K562 (cell line): ENCODE measurements around the gene CFAP20. TPM values are rescaled to one million over a fixed set of nuclear protein-coding genes. Genes with fewer than 3 reads are reported as not detected.

Source experiments
- ATAC-seq: fragments of 200-7000 bp; cut with Tn5 transposase; 3 replicates; pipeline ENCODE4 v1.9.1; 2020; ENCODE audit warnings: moderate library complexity
- BruUV-seq: library from RNA; stranded (reverse); fragments of 400-500 nt; replicated peaks from 2 replicates; lab custom pipeline; 2021; lab: Mats Ljungman, UMichigan
- CTCF ChIA-PET: fragments of 300-600 bp; formaldehyde crosslinking; extraction: SDS; loops from one replicate; lab custom pipeline; 2021; ENCODE audit warnings: low intra/inter-chr PET ratio; lab: Yijun Ruan, JAX
- POLR2A ChIA-PET: fragments of 300-600, 350-650 bp; sonication (Branson Sonifier 250); formaldehyde crosslinking; extraction: SDS; loops from one replicate; lab custom pipeline; 2021; ENCODE audit warnings: antibody characterized with exemption, inconsistent platforms; lab: Yijun Ruan, JAX
- DNase-seq, 4 experiments: peaks; one replicate each; pipeline versions ENCODE4 v3.0.0 to v3.0.0-alpha.2; 2011 to 2018; ENCODE audit warnings: low spot score in 3 of 4, mixed read lengths in 3 of 4; ENCODE audit errors: extremely low read depth in 1 of 4
- FAIRE-seq: peaks from 2 replicates; lab custom pipeline; 2011; peaks lifted over from hg19 to GRCh38; lab: Jason Lieb, UNC
- H2AFZ ChIP-seq: 2 replicates; pipeline ENCODE4 v1.6.0; 2011; ENCODE audit warnings: low read depth, low read length, control low read depth, inconsistent platforms
- H3K27ac ChIP-seq: fragments of 200-600 bp; 3 replicates; pipeline ENCODE4 v1.8.0; 2011; ENCODE audit warnings: low read depth, mild to moderate bottlenecking, control low read depth, inconsistent platforms, low read length, moderate library complexity, mixed read lengths; ENCODE audit errors: extremely low read depth
- H3K27me3 ChIP-seq, 2 experiments: fragments of 300-600 bp in 1 of 2; 2 replicates in 1 of 2; 3 replicates in 1 of 2; pipeline versions ENCODE4 v1.6.0 to v1.8.0; 2011; ENCODE audit warnings: inconsistent platforms in 2 of 2, low read length in 2 of 2, mild to moderate bottlenecking in 1 of 2, mixed read lengths in 1 of 2, moderate library complexity in 1 of 2; ENCODE audit not compliant: control insufficient read depth in 2 of 2, insufficient read depth in 2 of 2
- H3K36me3 ChIP-seq: fragments of 300-600 bp; 3 replicates; pipeline ENCODE4 v1.8.0; 2011; ENCODE audit warnings: mild to moderate bottlenecking, low read length, inconsistent platforms; ENCODE audit not compliant: control insufficient read depth, insufficient read depth
- H3K4me1 ChIP-seq, 2 experiments: fragments of 200-600 bp in 1 of 2; replicated peaks in 1 of 2; 2 replicates in 1 of 2; 3 replicates in 1 of 2; pipeline versions ENCODE4 v1.5.1 to v1.8.0; 2011; ENCODE audit warnings: inconsistent platforms in 2 of 2, low read length in 2 of 2, mild to moderate bottlenecking in 1 of 2, mixed read lengths in 1 of 2, moderate library complexity in 1 of 2; ENCODE audit not compliant: control insufficient read depth in 2 of 2, insufficient read depth in 2 of 2
- H3K4me2 ChIP-seq: 2 replicates; pipeline ENCODE4 v1.6.1; 2011; ENCODE audit warnings: low read length, control low read depth, inconsistent platforms, mixed read lengths; ENCODE audit not compliant: insufficient read depth
- H3K4me3 ChIP-seq: fragments of 200-600 bp; sonication (generic), shearing (Covaris generic); 2 replicates; pipeline ENCODE4 v1.5.1; 2016; ENCODE audit warnings: control low read depth, inconsistent platforms
- H3K79me2 ChIP-seq: fragments of 200-600 bp; 3 replicates; pipeline ENCODE4 v1.8.0; 2011; ENCODE audit warnings: low read length, inconsistent platforms; ENCODE audit not compliant: control insufficient read depth, insufficient read depth
- H3K9ac ChIP-seq, 2 experiments: 2 replicates each; pipeline versions ENCODE4 v1.6.0 to v1.6.1; 2011; ENCODE audit warnings: low read depth in 2 of 2, low read length in 2 of 2, control low read depth in 1 of 2, inconsistent platforms in 1 of 2, mild to moderate bottlenecking in 1 of 2, mixed read lengths in 1 of 2; ENCODE audit not compliant: insufficient read depth in 1 of 2
- H3K9me1 ChIP-seq: one replicate; pipeline ENCODE4 v1.6.0; 2011; ENCODE audit warnings: inconsistent platforms, mild to moderate bottlenecking, low read length, moderate library complexity; ENCODE audit not compliant: control insufficient read depth, insufficient read depth
- H3K9me3 ChIP-seq: replicated peaks from 2 replicates; pipeline ENCODE4 v1.5.1; 2011; ENCODE audit warnings: low read depth, low read length, inconsistent platforms; ENCODE audit not compliant: control insufficient read depth, insufficient read depth
- H4K20me1 ChIP-seq: replicated peaks from 2 replicates; pipeline ENCODE4 v1.6.1; 2011; ENCODE audit warnings: low read length, inconsistent platforms, mixed read lengths; ENCODE audit not compliant: control insufficient read depth, insufficient read depth
- ARID3A ChIP-seq: IDR thresholded peaks from 2 replicates; pipeline ENCODE4 v1.6.1; 2012; ENCODE audit warnings: low read depth, low read length, improper control_type of control experiment, borderline replicate concordance
- CBX2 ChIP-seq: fragments of 200-600 bp; sonication (generic); IDR thresholded peaks from one replicate; pipeline ENCODE4 v1.6.1; 2012; ENCODE audit warnings: mild to moderate bottlenecking, low read length, inconsistent platforms; ENCODE audit not compliant: insufficient read depth, poor library complexity, severe bottlenecking
- CCNT2 ChIP-seq: IDR thresholded peaks from 2 replicates; pipeline ENCODE4 v1.6.1; 2011; ENCODE audit warnings: borderline replicate concordance, low read depth, mild to moderate bottlenecking, moderate library complexity, mixed read lengths, low read length; ENCODE audit not compliant: insufficient read length; ENCODE audit errors: extremely low read depth
- CREBBP ChIP-seq: IDR thresholded peaks from one replicate; pipeline ENCODE4 v1.6.1; 2012; ENCODE audit warnings: low read depth, mild to moderate bottlenecking, control low read depth, inconsistent platforms, low read length
- MXD1 ChIP-seq: fragments of 250-450 bp; sonication (Bioruptor Pico); IDR thresholded peaks from 2 replicates; pipeline ENCODE4 v1.8.0; 2021; ENCODE audit warnings: borderline replicate concordance, mild to moderate bottlenecking, moderate library complexity; ENCODE audit not compliant: poor library complexity, severe bottlenecking
- PRDM10 ChIP-seq: fragments of 450-650 bp; IDR thresholded peaks from 2 replicates; pipeline ENCODE4 v1.6.1; 2018; ENCODE audit not compliant: partially characterized antibody
- RREB1 ChIP-seq: fragments of 250-450 bp; sonication (Bioruptor Pico); IDR thresholded peaks from 2 replicates; pipeline ENCODE4 v1.4.0; 2020
- ZNF175 ChIP-seq: fragments of 200-800 bp; sonication (Bioruptor generic); IDR thresholded peaks from 2 replicates; pipeline ENCODE4 v1.6.1; 2016; ENCODE audit warnings: low read depth, mild to moderate bottlenecking, missing genetic modification characterization, missing compliant biosample characterization
- ZNF232 ChIP-seq: sonication (generic); formaldehyde crosslinking; IDR thresholded peaks from 2 replicates; pipeline ENCODE4 v1.8.0; 2022; ENCODE audit warnings: mild to moderate bottlenecking, missing genetic modification reagents
- WGBS: fragments of 100-300 bp; shearing (Covaris generic); methylation state at CpG from one replicate; pipeline ENCODE4 v1.1.6; 2016; ENCODE audit warnings: low coverage, mixed read lengths; ENCODE audit not compliant: insufficient coverage; ENCODE audit errors: missing lambda C conversion rate; 5-methylcytosine and 5-hydroxymethylcytosine counted together
- in situ Hi-C: fragments of 300-500 bp; cut with MboI; formaldehyde crosslinking; loops from 4 replicates; pipeline ENCODE4 v1.15.0; 2018; ENCODE audit warnings: inconsistent platforms, mixed read lengths
- intact Hi-C: fragments of 100-400 bp; cut with micrococcal nuclease; formaldehyde crosslinking; loops from 2 replicates; pipeline ENCODE4 v1.14.2; 2022
- polyA plus RNA-seq, 8 experiments: library from polyadenylated mRNA; depleted of rRNA in 4 of 8; stranded (reverse) in 5 of 8; unstranded in 3 of 8; fragments of >200 nt; fragmentation: Nextera tagmentation in 2 of 8; fragmentation: Illumina TruSeq in 1 of 8; extraction: Ambion mirVana in 2 of 8; extraction: Trizol in 1 of 8; gene quantifications; 2 replicates each; pipeline versions ENCODE4 v1.2.1 to v1.2.3, GENCODE V29; 2011 to 2014; ENCODE audit warnings: inconsistent platforms in 1 of 8, missing spikeins in 1 of 8
- total RNA-seq, 7 experiments: library from RNA; depleted of rRNA in 6 of 7; stranded (reverse); fragments of >200 nt in 6 of 7; fragmentation: Illumina TruSeq in 2 of 7; extraction: Trizol in 2 of 7; gene quantifications; 2 replicates each; pipeline versions ENCODE4 v1.2.1 to v1.2.3, GENCODE V29; 2011 to 2021; ENCODE audit warnings: low replicate concordance in 1 of 7

The CFAP20 gene
- total and polyA plus RNA-seq, 9 of the 15 experiments (the other 6 are each of a cell fraction or from before 2014, with no cell fraction given): 20.5 to 90.5 (median 75.3) TPM

GRCh38 chr16:58157239-58157638 lies 28.1 kb upstream of the CFAP20 start:
- Histone ChIP-seq H3K4me2 (no peak overlapping the region), H3K27ac (no peak overlapping the region), H3K27me3 (no peaks in the 10 kb centered on the region), H3K4me1 (no peaks in the 10 kb centered on the region)
- POLR2A ChIA-PET: interaction anchor here (0.7 to 1.1 kb wide), 3 partner anchors 9 to 10 kb away, joined by 3 to 4 read pairs (median 3); no protein-coding TSS in a partner anchor
- TF ChIP-seq CBX2 (no peak), ARID3A (no peak), ZNF232 (no peak), PRDM10 (no peak), CCNT2 (no peak), CREBBP (no peak), ZNF175 (CRISPR knock-in tag) (no peak), MXD1 (CRISPR knock-in tag) (no peak), RREB1 (CRISPR knock-in tag) (no peak)
- TF ChIP-seq, all 486 proteins: peak for 0
- no peak for DNase-seq
- no peak overlapping the region for H3K9ac ChIP-seq
- no peak overlapping the region for H2AFZ ChIP-seq
- no peaks in the 10 kb centered on the region for H3K9me1 ChIP-seq
- H3K36me3 ChIP-seq: peaks cover 26% of the 10 kb centered on the region
- H3K4me3 ChIP-seq: no peak overlapping the region
- in situ Hi-C loops (no loop called here), intact Hi-C loops (no loop called here)
- H3K79me2 ChIP-seq: no peaks in the 10 kb centered on the region
- FAIRE-seq: no peak
- H3K9me3 ChIP-seq: no peaks in the 10 kb centered on the region
- no TSS peak for BruUV-seq
- ATAC-seq: 0 out of 3 replicates have a peak, but pooled peaks have one; percentile 18
- CTCF ChIA-PET: no interaction called here
- no peaks in the 10 kb centered on the region for H4K20me1 ChIP-seq
- 39% methylated on average over 2 of the region's 2 CpGs for WGBS
